Activated T-helper 2 cell treated with anti-CD3 and anti-CD28 coated beads, Interferon-gamma antibody, Interleukin-2, Interleukin-4, amounts not matched to agents 10 μg/mL and 5 μg/mL and 100 μg/mL, durations not matched to agents 14 hours and 24 hours and 36 hours (primary cell): ENCODE measurements around the gene CHCHD1. TPM values are rescaled to one million over a fixed set of nuclear protein-coding genes. Genes with fewer than 3 reads are reported as not detected.
A peak's percentile ranks its signal among the peaks of the same experiment; 100 is the strongest.
"Not testable (repeated sequence)": the region's sequence is repeated elsewhere in the genome, so short reads cannot be mapped to it uniquely, and the experiment has no call there.

Source experiments
- DNase-seq: peaks from one replicate; pipeline ENCODE4 v3.0.0; 2021; ENCODE audit warnings: low spot score
- H3K27ac Mint-ChIP-seq: one replicate; pipeline ENCODE4 v1.8.0; 2021; ENCODE audit warnings: mixed read lengths
- H3K27me3 Mint-ChIP-seq: one replicate; pipeline ENCODE4 v1.8.0; 2021; ENCODE audit warnings: low read depth, mixed read lengths
- H3K36me3 Mint-ChIP-seq: one replicate; pipeline ENCODE4 v1.8.0; 2021; ENCODE audit warnings: low read depth, mixed read lengths
- H3K4me1 Mint-ChIP-seq: one replicate; pipeline ENCODE4 v1.8.0; 2021; ENCODE audit warnings: low read depth, mixed read lengths
- H3K4me3 Mint-ChIP-seq: one replicate; pipeline ENCODE4 v1.8.0; 2021; ENCODE audit warnings: low read depth, mild to moderate bottlenecking, moderate library complexity, mixed read lengths
- H3K9me3 Mint-ChIP-seq: one replicate; pipeline ENCODE4 v1.8.0; 2021; ENCODE audit warnings: mixed read lengths
- intact Hi-C: fragments of 100-400 bp; cut with micrococcal nuclease; formaldehyde crosslinking; loops from one replicate; pipeline ENCODE4 v1.15.1; 2023
- total RNA-seq: library from RNA; stranded (reverse); gene quantifications from 2 replicates; pipeline ENCODE4 v1.2.3, GENCODE V29; 2022

CHCHD1 gene
- 33.0 and 35.2 TPM in 2 replicates for total RNA-seq

GRCh38 chr10:73781879-73782748 lies at the start of gene CHCHD1:
Gene CHCHD1 (plus strand): TSS chr10:73782048. CDS start chr10:73782076, 28 bp downstream.
- peak; percentile 91 for DNase-seq
- no peaks in the 10 kb centered on the region for H3K9me3 Mint-ChIP-seq
- H3K4me3 Mint-ChIP-seq, result peak within 1 kb of the TSS; percentile 99
- no peaks in the 10 kb centered on the region for H3K27me3 Mint-ChIP-seq
- H3K4me1 Mint-ChIP-seq, result peaks cover 43% of the 10 kb centered on the region
- intact Hi-C loops, result loop anchor here (10.0 kb wide), 4 partner anchors 93 to 1333 kb away; partner anchors contain the start of genes CAMK2G and SAMD8
- H3K27ac Mint-ChIP-seq, result peak within 1 kb of the TSS; percentile 99
- H3K36me3 Mint-ChIP-seq, result peaks cover 39% of the 10 kb centered on the region

DNA sequence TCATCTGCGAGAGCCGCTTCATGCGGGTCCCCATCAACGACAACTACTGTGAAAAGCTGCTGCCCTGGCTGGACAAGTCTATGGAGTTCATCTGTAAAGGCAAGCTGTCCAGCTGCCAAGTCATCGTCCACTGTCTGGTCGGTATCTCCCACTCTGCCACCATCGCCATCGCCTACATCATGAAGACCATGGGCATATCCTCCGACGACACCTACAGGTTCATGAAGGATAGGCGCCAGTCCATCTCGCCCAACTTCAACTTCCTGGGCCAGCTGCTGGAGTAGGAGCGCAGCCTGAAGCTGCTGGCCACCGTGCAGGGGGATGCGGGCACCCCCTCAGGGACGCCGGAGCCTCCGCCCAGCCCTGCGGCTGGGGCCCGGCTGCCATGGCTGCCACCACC lies 49.4 kb upstream of the CHCHD1 start:
- intact Hi-C loops, result no loop called here
- H3K27ac Mint-ChIP-seq, result peak overlapping the region; percentile 21

GRCh38 chr10:73732931-73733623 lies 48.8 kb upstream of the CHCHD1 start:
- no peaks in the 10 kb centered on the region for H3K9me3 Mint-ChIP-seq
- no peak for DNase-seq
- no peaks in the 10 kb centered on the region for H3K27me3 Mint-ChIP-seq
- no peak overlapping the region for H3K4me3 Mint-ChIP-seq
- H3K27ac Mint-ChIP-seq, result no peak overlapping the region
- intact Hi-C loops, result no loop called here
- H3K36me3 Mint-ChIP-seq, result peaks cover 13% of the 10 kb centered on the region
- peaks cover 10% of the 10 kb centered on the region for H3K4me1 Mint-ChIP-seq

More for the DNA sequence above, 49.4 kb upstream of the CHCHD1 start:
- Mint-ChIP-seq H3K36me3 (peaks cover 13% of the 10 kb centered on the region), H3K9me3 (no peaks in the 10 kb centered on the region), H3K27me3 (no peaks in the 10 kb centered on the region), H3K4me1 (peaks cover 10% of the 10 kb centered on the region), H3K4me3 (peak overlapping the region; percentile 62)
- no peak for DNase-seq

DNA sequence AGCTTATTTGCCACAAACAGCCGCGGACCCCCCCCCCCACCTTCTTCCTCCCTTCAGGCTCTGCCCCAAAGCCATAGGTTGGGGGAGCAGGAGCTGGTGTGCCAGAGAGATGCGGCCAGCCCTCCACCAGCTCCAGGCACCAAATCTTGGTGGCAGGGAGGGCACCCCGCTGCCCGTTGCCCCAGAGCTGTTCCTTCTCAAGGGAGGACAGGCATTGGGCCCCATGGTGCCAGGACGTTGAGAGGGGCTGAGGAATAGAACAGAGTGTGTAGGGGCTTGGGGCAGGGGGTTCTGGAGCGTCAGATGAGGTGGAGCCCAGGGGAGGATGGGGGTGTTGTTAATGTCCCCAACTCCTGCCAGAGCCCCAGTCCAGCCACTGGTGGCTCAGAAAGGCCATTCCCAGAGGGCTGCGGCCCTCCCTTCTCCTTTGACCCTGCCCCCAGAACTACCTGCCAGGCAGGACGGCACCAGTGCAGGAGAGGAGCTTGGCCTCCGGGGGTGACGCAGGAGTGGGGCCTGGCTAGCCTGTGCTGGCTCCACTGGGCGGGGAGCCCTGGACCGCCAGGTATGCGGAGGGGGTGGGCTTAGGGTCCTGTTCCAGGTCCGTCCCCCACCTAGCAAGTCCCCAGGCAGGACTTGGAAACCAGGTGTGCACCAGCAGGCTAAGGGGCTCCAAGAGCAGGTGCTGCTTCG lies 47.7 kb upstream of the CHCHD1 start:
- no peak overlapping the region for H3K4me3 Mint-ChIP-seq
- peaks cover 10% of the 10 kb centered on the region for H3K4me1 Mint-ChIP-seq
- no peaks in the 10 kb centered on the region for H3K9me3 Mint-ChIP-seq
- intact Hi-C loops, result no loop called here
- no peak for DNase-seq
- no peaks in the 10 kb centered on the region for H3K27me3 Mint-ChIP-seq
- no peak overlapping the region for H3K27ac Mint-ChIP-seq
- peaks cover 13% of the 10 kb centered on the region for H3K36me3 Mint-ChIP-seq

- intact Hi-C loops, result no loop called here
- no peak overlapping the region for H3K27ac Mint-ChIP-seq
- peaks cover 10% of the 10 kb centered on the region for H3K36me3 Mint-ChIP-seq
- H3K4me1 Mint-ChIP-seq, result peaks cover 6% of the 10 kb centered on the region
- DNase-seq, result no peak
- H3K9me3 Mint-ChIP-seq, result no peaks in the 10 kb centered on the region
- no peak overlapping the region for H3K4me3 Mint-ChIP-seq
- H3K27me3 Mint-ChIP-seq, result no peaks in the 10 kb centered on the region
These were observed 47.0 kb upstream of the CHCHD1 start for GRCh38 chr10:73734796-73735305.

- H3K4me1 Mint-ChIP-seq, result peaks cover 16% of the 10 kb centered on the region
- not testable (repeated sequence) for H3K9me3 Mint-ChIP-seq, H3K27ac Mint-ChIP-seq, DNase-seq, H3K4me3 Mint-ChIP-seq, H3K27me3 Mint-ChIP-seq
- peaks cover 21% of the 10 kb centered on the region for H3K36me3 Mint-ChIP-seq
- intact Hi-C loops, result loop anchor here (5.0 kb wide), 2 partner anchors 243 to 493 kb away; partner anchors contain the start of genes DNAJC9 and PPP3CB
These were observed 41.2 kb upstream of the CHCHD1 start for GRCh38 chr10:73740501-73741254.

DNA sequence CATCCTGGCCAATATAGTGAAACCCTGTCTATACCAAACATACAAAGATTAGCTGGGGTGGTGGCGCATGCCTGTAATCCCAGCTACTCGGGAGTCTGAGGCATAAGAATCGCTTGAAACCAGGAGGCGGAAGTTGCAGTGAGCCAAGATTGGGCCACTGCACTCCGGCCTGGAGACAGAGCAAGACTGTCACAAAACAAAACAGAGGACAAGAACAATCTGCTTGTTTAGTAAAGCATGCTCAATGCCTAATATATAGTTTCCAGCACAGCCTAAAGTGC lies 39.5 kb upstream of the CHCHD1 start:
- no peaks in the 10 kb centered on the region for H3K27me3 Mint-ChIP-seq
- H3K27ac Mint-ChIP-seq, result peak overlapping the region; percentile 100
- DNase-seq, result no peak
- no peaks in the 10 kb centered on the region for H3K9me3 Mint-ChIP-seq
- H3K36me3 Mint-ChIP-seq, result peaks cover 30% of the 10 kb centered on the region
- H3K4me3 Mint-ChIP-seq, result no peak overlapping the region
- H3K4me1 Mint-ChIP-seq, result peaks cover 25% of the 10 kb centered on the region
- intact Hi-C loops, result loop anchor here (5.0 kb wide), 2 partner anchors 245 to 495 kb away; partner anchors contain the start of genes DNAJC9 and PPP3CB

- Mint-ChIP-seq H3K27me3 (no peaks in the 10 kb centered on the region), H3K9me3 (no peaks in the 10 kb centered on the region), H3K4me3 (peak overlapping the region; percentile 97), H3K27ac (peak overlapping the region; percentile 100), H3K36me3 (peaks cover 29% of the 10 kb centered on the region), H3K4me1 (peaks cover 25% of the 10 kb centered on the region)
- intact Hi-C loops, result loop anchor here (5.0 kb wide), 2 partner anchors 246 to 496 kb away; partner anchors contain the start of genes DNAJC9 and PPP3CB
- DNase-seq, result no peak
These were observed 38.4 kb upstream of the CHCHD1 start for GRCh38 chr10:73743327-73743904.

DNA sequence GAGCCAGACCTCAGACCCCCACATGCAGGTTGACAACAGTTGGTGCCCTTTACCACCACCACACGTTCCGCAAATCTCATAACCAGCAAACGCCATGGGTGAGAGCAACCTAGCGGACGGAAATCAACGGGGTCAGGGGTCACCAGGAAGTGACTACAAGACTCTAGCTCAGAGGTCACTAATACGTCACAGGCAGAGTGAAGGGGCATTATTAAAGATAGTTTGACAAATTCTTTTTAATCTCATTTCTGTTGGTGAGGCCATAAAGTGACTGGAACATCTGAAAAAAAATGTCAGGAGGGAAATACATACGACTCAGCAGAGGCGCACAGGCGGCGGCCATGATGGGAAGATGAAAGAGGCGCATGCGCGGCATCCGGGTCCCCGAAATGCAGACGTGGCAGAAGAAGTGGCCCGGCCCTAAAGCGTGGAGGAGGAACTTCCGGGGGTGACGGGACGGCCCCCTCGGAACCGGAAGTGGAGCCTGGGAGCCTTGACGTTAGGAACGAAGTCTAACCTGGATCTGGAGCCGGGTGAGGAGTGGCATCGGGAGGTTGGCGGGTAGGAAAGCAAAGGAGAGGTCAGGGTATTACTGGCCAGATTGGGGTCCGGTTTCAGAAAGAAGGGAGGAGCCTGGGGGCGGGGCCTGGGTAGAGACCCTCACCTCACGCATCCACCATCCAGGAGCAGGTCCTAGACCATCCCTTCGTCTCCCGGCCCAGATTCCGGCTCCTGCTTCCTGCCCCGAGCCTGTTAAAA lies 37.8 kb upstream of the CHCHD1 start, which contains the start of gene SEC24C:
Gene SEC24C, plus strand, starts transcription at position 468 of the 759 bp plus-strand sequence. CDS start 2,461 bp downstream, outside the sequence.
- Mint-ChIP-seq H3K9me3 (no peaks in the 10 kb centered on the region), H3K4me3 (peak within 1 kb of the TSS; percentile 97), H3K27ac (peak within 1 kb of the TSS; percentile 100), H3K36me3 (peaks cover 32% of the 10 kb centered on the region), H3K4me1 (peaks cover 27% of the 10 kb centered on the region), H3K27me3 (no peaks in the 10 kb centered on the region)
- intact Hi-C loops, result loop anchor here (1.0 to 5.0 kb wide), 5 partner anchors 14 to 497 kb away; partner anchors contain the start of genes DNAJC9, PPP3CB and ZSWIM8
- DNase-seq, result peak; percentile 93

GRCh38 chr10:73744664-73744975 lies 37.2 kb upstream of the CHCHD1 start:
- Mint-ChIP-seq H3K27ac (peak overlapping the region; percentile 100), H3K4me1 (peaks cover 30% of the 10 kb centered on the region), H3K4me3 (peak overlapping the region; percentile 97), H3K27me3 (no peaks in the 10 kb centered on the region), H3K36me3 (peaks cover 36% of the 10 kb centered on the region), H3K9me3 (no peaks in the 10 kb centered on the region)
- peak; percentile 56 for DNase-seq
- intact Hi-C loops, result loop anchor here (1.0 to 5.0 kb wide), 5 partner anchors 14 to 497 kb away; partner anchors contain the start of genes DNAJC9, PPP3CB and ZSWIM8

GRCh38 chr10:73746721-73747120 lies 35.1 kb upstream of the CHCHD1 start:
- no peaks in the 10 kb centered on the region for H3K9me3 Mint-ChIP-seq
- peaks cover 39% of the 10 kb centered on the region for H3K4me1 Mint-ChIP-seq
- H3K27ac Mint-ChIP-seq, result peak overlapping the region; percentile 45
- peak overlapping the region; percentile 47 for H3K4me3 Mint-ChIP-seq
- intact Hi-C loops, result no loop called here
- DNase-seq, result no peak
- H3K36me3 Mint-ChIP-seq, result peaks cover 50% of the 10 kb centered on the region
- no peaks in the 10 kb centered on the region for H3K27me3 Mint-ChIP-seq
